OCI-LY1 (cell line): Measurements from ENCODE around the gene SUN5.

Experiments
- H2AFZ ChIP-seq: fragments of 200-600 bp; sonication (generic), shearing (Covaris generic); 2 replicates; pipeline ENCODE4 v1.6.0; 2014; ENCODE audit warnings: antibody characterized with exemption, mild to moderate bottlenecking, low read length
- H3F3A ChIP-seq: fragments of 200-600 bp; sonication (generic), shearing (Covaris generic); 2 replicates; pipeline ENCODE4 v1.6.0; 2014; ENCODE audit warnings: mild to moderate bottlenecking, antibody characterized with exemption, low read length, moderate library complexity; ENCODE audit not compliant: insufficient read depth
- H3K27ac ChIP-seq: fragments of 200-600 bp; sonication (generic); 2 replicates; pipeline ENCODE4 v1.5.1; 2014; ENCODE audit warnings: low read length, mixed run types, mild to moderate bottlenecking, low read depth; ENCODE audit not compliant: poor library complexity, severe bottlenecking
- H3K27me3 ChIP-seq: fragments of 200-600 bp; sonication (generic); 2 replicates; pipeline ENCODE4 v1.6.0; 2014; ENCODE audit warnings: antibody characterized with exemption, mild to moderate bottlenecking, low read length, moderate library complexity; ENCODE audit not compliant: insufficient read depth
- H3K36me3 ChIP-seq: fragments of 200-600 bp; sonication (generic); 2 replicates; pipeline ENCODE4 v1.6.1; 2014; ENCODE audit warnings: mild to moderate bottlenecking, antibody characterized with exemption, low read length, moderate library complexity, mixed read lengths; ENCODE audit not compliant: insufficient read depth
- H3K4me1 ChIP-seq: fragments of 200-600 bp; sonication (generic); 2 replicates; pipeline ENCODE4 v1.5.1; 2014; ENCODE audit warnings: mild to moderate bottlenecking, low read length, moderate library complexity; ENCODE audit not compliant: insufficient read depth, severe bottlenecking
- H3K4me2 ChIP-seq: fragments of 200-600 bp; sonication (generic), shearing (Covaris generic); 2 replicates; pipeline ENCODE4 v1.6.1; 2014; ENCODE audit warnings: low read length
- H3K4me3 ChIP-seq: fragments of 200-600 bp; sonication (generic); 2 replicates; pipeline ENCODE4 v1.5.1; 2014; ENCODE audit warnings: low read length, low read depth, mild to moderate bottlenecking, mixed read lengths; ENCODE audit not compliant: poor library complexity, severe bottlenecking
- H3K79me2 ChIP-seq: fragments of 200-600 bp; shearing (Covaris generic); 2 replicates; pipeline ENCODE4 v1.6.1; 2016; ENCODE audit warnings: mixed run types, low read length, mixed read lengths; ENCODE audit not compliant: insufficient read depth
- H3K9ac ChIP-seq: fragments of 200-600 bp; sonication (generic), shearing (Covaris generic); 2 replicates; pipeline ENCODE4 v1.6.1; 2014; ENCODE audit warnings: mild to moderate bottlenecking, low read length, mixed read lengths
- H3K9me2 ChIP-seq: fragments of 200-600 bp; sonication (generic), shearing (Covaris generic); 2 replicates; pipeline ENCODE4 v1.6.1; 2014; ENCODE audit warnings: low read depth, mild to moderate bottlenecking, low read length, mixed read lengths
- H3K9me3 ChIP-seq: fragments of 200-600 bp; shearing (Covaris generic); 2 replicates; pipeline ENCODE4 v1.6.1; 2014; ENCODE audit warnings: low read length, mixed read lengths
- H4K20me1 ChIP-seq: fragments of 200-600 bp; sonication (generic), shearing (Covaris generic); 2 replicates; pipeline ENCODE4 v1.6.0; 2016; ENCODE audit warnings: mild to moderate bottlenecking, low read length; ENCODE audit not compliant: insufficient read depth
- EZH2 ChIP-seq: fragments of 200-600 bp; sonication (generic), shearing (Covaris generic); IDR thresholded peaks from 2 replicates; pipeline ENCODE4 v1.8.0; 2017; ENCODE audit warnings: borderline replicate concordance, mixed run types, mild to moderate bottlenecking, antibody characterized with exemption, low read length, moderate library complexity, mixed read lengths
- TF ChIP-seq, protein P1 (sequence below): fragments of 200-600 bp; sonication (generic), shearing (Covaris generic); IDR thresholded peaks from 2 replicates; pipeline ENCODE4 v1.5.1; 2017; ENCODE audit warnings: mild to moderate bottlenecking, antibody characterized with exemption, low read length, moderate library complexity, mixed read lengths

SUN5 gene

DNA sequence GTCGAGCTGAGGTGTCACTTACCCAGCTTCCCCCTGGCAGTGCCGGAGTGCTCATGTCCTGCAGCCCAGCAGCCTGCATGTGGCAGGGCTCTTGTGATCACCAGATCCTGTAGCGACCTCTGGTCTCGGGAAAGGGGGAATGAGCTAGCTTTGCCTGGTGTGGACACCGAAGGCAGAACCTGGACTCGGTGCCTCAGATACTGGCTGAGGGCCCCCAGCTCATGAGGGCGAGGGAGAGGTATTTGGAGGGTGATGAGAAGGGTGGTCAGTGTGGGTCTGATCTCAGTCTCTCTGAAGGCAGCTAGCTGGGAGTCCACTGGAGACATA, 26.3 kb downstream of the SUN5 start:
- H4K20me1 ChIP-seq: no peaks in the 10 kb centered on the region
- no peak overlapping the region for H3K4me2 ChIP-seq
- no peaks in the 10 kb centered on the region for H3K36me3 ChIP-seq
- H3K4me1 ChIP-seq: no peaks in the 10 kb centered on the region
- no peaks in the 10 kb centered on the region for H3F3A ChIP-seq
- H3K27ac ChIP-seq: no peak overlapping the region
- H3K27me3 ChIP-seq: no peaks in the 10 kb centered on the region; the same call in none of the 2 replicates
- no peaks in the 10 kb centered on the region for H3K79me2 ChIP-seq
- H3K9ac ChIP-seq: no peak overlapping the region
- no peak overlapping the region for H3K4me3 ChIP-seq
- TF ChIP-seq, protein P1, sequence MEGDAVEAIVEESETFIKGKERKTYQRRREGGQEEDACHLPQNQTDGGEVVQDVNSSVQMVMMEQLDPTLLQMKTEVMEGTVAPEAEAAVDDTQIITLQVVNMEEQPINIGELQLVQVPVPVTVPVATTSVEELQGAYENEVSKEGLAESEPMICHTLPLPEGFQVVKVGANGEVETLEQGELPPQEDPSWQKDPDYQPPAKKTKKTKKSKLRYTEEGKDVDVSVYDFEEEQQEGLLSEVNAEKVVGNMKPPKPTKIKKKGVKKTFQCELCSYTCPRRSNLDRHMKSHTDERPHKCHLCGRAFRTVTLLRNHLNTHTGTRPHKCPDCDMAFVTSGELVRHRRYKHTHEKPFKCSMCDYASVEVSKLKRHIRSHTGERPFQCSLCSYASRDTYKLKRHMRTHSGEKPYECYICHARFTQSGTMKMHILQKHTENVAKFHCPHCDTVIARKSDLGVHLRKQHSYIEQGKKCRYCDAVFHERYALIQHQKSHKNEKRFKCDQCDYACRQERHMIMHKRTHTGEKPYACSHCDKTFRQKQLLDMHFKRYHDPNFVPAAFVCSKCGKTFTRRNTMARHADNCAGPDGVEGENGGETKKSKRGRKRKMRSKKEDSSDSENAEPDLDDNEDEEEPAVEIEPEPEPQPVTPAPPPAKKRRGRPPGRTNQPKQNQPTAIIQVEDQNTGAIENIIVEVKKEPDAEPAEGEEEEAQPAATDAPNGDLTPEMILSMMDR: no peak
- TF ChIP-seq EZH2: no peak
- no peaks in the 10 kb centered on the region for H3K9me3 ChIP-seq
- H2AFZ ChIP-seq: no peak overlapping the region
- no peaks in the 10 kb centered on the region for H3K9me2 ChIP-seq

GRCh38 chr20:32977281-32978008, 26.8 kb downstream of the SUN5 start:
- no peak overlapping the region for H3K9ac ChIP-seq
- H2AFZ ChIP-seq: no peak overlapping the region
- no peak overlapping the region for H3K4me3 ChIP-seq
- TF ChIP-seq, protein P1: no peak
- no peak for TF ChIP-seq EZH2
- no peaks in the 10 kb centered on the region for H3K36me3 ChIP-seq
- no peaks in the 10 kb centered on the region for H3K9me3 ChIP-seq
- peaks cover 3% of the 10 kb centered on the region for H3K4me1 ChIP-seq
- H3K4me2 ChIP-seq: no peak overlapping the region
- no peaks in the 10 kb centered on the region for H3F3A ChIP-seq
- H4K20me1 ChIP-seq: no peaks in the 10 kb centered on the region
- no peaks in the 10 kb centered on the region for H3K79me2 ChIP-seq
- no peak overlapping the region for H3K27ac ChIP-seq
- no peaks in the 10 kb centered on the region for H3K9me2 ChIP-seq
- no peaks in the 10 kb centered on the region; the same call in 1 of the 2 replicates for H3K27me3 ChIP-seq

DNA sequence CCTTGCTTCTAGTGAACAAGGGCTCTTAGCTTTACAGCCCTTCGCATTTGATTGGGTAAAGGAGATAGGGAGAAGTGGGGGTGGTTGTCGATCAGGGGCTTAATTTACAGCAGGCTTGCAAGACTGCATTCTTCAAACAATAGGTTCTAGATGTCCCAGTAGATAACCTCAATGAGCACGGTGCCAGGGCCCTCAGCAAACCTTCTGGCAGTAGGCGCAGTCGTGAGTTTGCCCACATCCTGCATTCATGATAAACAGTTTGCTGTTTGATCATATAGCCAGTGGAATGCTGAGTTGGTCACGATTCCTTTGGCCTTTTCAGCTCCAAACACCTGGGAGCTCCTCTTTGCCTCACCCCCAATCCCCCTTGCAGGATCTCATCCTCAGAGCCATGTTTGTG, 27.5 kb downstream of the SUN5 start:
- Histone ChIP-seq H3K27ac (no peak overlapping the region), H3K9ac (no peak overlapping the region), H3K4me1 (peaks cover 10% of the 10 kb centered on the region), H3K4me3 (no peak overlapping the region), H3K9me2 (no peaks in the 10 kb centered on the region), H3K4me2 (no peak overlapping the region), H3K27me3 (no peaks in the 10 kb centered on the region; the same call in 1 of the 2 replicates), H3K36me3 (no peaks in the 10 kb centered on the region), H2AFZ (no peak overlapping the region), H4K20me1 (no peaks in the 10 kb centered on the region), H3K79me2 (no peaks in the 10 kb centered on the region), H3K9me3 (no peaks in the 10 kb centered on the region), H3F3A (no peaks in the 10 kb centered on the region)
- TF ChIP-seq, protein P1: no peak
- no peak for TF ChIP-seq EZH2
